DMS 273 treated with DMSO at 0.1 percent for 48 hours (cell line): ENCODE results near the gene RNF212.
"Not testable (repeated sequence)": the region's sequence is repeated elsewhere in the genome, so short reads cannot be mapped to it uniquely, and the experiment has no call there.

Experiments used
- DNase-seq: peaks from one replicate; lab custom pipeline; 2025; lab: John Stamatoyannopoulos, UW

Gene RNF212

DNA sequence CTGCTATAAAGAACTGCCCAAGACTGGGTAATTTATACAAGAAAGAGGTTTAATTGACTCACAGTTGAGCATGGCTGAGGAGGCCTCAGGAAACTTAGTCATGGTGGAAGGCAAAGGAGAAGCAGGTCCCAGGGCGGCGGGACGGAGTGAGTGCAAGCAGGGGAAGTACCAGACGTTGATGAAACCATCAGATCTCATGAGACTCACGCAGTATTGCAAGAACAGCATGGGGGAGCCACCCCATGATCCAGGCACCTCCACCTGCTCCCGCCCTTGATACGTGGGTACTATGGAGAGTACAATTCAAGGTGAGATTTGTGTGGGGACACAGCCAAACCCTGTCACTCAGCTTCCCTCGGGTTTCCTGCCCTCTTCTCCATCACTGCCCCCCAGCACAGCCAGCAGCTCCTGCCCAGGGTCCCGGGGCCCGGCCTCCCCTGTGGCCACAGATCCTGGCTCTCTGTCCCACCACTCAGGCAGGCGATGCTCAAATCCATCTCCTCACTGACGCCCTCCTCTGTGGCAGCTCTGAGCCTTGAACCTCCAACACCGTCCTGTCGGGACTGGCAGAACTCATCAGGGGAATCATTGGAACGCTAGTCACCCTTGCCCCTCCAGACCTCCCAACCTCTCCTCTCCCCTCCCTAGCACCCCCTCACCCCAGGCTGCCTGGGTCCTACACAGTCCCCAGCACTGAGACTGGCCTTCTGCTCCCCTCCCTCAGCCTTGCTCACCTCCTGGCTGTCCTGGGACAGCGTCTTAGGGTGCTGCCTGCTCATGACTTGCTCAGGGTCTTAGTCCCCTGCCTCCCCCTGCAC, 64.4 kb downstream of the RNF212 start:
- no peak for DNase-seq

DNA sequence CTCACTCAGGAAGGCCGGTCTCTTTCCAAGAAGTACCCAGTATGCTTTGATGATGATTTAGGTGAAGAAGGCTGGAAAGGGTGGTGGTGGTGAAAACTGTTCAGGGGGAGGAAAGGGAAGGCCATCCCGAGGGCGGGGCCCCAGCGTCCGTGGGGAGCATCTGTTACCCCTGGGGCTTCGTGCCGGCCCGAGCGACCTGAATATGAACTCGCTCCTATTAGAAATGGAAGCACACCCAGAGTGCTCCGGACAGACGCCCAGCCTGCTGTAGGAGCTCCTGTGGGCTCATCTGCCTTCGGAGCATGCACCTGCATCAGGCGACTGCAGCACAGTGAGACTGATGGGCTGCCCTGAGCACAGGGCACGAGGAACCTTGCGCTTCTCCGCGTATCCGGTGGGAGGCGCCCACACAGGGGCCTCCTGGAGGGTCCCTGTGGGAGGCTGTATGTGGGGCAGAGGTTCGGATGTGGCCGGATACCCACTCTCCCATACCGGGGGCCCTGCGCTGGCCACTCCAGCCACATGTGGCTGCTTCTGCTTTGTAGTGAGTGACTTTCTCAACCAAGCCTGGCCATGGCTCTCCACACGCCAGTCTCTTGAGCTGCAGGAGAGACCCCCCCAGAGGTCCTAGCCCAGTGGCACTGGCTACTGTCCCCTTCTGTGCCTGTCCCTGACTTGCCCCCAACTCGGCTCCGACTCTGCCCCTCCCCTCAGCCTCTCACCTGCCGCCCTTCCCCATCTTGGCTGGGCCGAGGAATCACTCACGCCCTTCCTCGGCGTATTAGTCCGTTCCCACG, 65.2 kb downstream of the RNF212 start:
- no peak for DNase-seq

DNA sequence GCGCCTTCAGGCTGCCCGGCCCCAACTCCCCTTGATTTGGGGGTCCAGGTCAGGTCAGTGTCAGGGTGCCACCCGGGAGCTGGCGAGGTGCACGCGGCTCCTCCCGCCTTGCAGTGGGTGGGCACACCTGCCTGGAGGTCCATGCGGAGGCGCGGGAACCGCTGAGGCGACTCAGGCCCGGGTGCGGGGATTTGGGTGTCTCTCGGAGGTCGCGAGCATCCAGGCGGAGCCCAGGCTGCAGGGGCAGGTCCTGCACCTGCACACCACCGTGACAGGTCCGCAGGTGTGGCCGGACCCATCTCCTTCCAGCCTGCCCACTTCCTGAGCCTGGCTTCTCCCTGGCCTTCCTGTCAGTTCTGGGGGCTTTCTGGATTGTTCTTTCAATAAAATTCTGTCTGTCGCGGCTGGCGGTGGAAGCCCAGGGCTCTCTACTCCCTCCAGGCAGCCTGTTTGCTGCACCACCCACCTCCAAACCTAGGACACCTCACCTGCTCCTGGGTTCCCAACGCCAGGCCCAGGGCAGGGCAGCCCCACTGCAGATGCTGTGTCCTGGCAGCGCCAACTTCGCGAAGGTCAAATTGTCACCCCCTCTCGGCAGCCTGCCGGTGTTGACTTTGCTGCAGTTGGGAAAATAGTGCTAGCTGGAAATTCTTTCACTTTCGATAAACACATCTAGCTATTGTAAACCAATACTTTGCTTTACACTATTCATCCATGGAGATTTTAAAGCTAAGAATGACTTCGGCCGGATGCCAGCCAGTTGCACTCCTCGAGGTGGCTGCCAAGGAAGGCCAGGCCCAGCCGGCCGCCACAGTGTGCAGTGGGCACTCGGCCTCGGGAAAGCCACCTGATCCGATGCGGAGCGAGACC, 66.0 kb downstream of the RNF212 start:
- no peak for DNase-seq

DNA sequence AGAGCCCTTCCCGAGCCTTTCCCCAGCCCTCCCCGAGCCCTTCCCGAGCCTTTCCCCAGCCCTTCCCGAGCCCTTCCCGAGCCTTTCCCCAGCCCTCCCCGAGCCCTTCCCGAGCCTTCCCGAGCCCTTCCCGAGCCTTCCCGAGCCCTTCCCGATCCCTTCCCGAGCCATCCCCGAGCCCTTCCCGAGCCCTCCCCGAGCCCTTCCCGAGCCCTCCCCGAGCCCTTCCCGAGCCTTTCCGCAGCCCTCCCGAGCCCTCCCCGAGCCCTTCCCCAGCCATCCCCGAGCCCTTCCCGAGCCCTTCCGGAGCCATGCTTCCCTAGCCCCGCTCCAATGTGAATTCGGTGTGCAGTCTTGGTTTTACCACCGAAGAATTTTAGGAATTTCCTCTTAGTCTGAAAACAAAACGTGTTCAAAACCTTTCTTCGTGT, 66.8 kb downstream of the RNF212 start:
- DNase-seq: not testable (repeated sequence)

DNA sequence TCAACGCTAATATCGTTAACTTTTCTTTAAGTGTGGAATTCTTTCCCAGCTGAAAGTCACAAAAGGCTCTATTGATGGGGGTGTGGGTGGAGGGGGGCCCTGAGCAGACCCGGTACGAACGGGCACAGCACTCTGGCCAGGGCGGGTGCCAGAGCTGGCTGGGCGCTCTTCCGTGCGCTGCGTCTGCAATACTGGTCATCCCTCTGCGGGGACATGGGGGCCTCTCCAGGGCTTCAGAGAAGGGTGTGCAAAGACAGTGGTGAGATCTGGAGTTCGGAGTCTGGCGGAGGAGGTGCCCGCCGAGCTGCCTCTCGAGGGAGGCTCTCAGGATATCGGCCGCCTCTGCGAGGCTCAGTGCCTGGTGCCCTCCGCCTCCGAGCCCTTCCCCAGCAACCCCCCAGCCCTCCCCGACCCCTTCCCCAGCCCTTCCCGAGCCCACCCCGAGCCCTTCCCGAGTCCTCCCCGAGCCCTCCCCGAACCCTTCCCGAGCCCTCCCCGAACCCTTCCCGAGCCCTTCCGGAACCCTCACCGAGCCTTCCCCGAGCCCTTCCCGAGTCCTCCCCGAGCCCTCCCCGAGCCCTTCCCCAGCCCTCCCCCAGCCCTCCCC, 67.7 kb downstream of the RNF212 start:
- DNase-seq: no peak

DNA sequence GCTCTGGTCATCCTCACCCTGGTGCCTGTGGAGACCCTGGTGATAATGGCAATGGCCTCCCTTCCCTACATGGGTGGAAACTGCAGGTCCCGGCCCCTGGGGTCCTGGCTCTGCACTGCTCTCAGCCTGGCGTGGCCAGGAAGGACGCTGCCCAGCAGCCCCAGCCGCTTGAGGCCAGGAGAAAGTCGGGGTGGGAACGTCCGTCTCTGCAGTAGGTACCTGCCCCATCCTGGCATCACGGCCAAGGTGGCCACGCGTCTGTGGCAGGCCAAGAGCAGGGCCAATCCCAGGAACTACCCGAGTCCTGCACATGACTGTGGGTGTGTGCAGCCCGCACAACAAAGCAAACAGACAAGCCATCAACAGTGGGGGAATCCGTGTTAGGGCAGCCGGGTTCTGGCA, 68.2 kb downstream of the RNF212 start:
- no peak for DNase-seq

DNA sequence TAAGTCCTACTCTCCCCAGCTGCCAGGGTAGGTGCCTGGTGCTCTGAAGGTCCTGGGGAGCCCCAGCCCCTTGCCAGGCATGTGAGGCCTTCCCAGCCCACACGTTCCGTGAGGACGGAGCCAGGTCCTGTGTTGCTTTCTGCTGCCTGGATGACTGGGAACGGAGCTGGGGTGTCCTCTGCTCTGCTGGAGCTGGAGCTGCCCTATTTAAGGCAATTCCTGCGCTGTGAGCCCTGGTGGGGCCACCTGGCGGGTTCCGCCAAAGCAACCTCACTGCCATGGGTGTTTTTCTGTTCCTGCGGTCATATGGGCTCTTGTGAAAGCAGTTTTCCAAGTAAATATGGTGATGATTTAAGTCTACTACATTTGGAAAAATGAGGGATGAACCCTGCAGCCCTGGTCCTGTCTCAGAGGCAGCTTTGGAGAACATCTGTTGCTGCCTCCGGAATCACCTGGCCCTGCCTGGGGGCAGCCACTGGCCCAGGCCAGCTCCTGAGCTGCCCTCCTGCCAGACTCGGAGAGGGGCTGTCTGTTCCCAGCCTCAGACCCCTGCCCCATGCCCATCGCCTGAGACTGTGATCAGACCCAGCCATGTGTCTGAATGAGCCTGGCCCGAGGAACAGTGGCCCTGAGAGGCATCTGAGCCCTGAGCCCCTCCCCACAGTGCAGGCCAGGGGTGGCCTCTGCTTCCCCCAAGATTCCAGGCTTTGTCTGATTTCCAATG, 68.7 kb downstream of the RNF212 start:
- no peak for DNase-seq

DNA sequence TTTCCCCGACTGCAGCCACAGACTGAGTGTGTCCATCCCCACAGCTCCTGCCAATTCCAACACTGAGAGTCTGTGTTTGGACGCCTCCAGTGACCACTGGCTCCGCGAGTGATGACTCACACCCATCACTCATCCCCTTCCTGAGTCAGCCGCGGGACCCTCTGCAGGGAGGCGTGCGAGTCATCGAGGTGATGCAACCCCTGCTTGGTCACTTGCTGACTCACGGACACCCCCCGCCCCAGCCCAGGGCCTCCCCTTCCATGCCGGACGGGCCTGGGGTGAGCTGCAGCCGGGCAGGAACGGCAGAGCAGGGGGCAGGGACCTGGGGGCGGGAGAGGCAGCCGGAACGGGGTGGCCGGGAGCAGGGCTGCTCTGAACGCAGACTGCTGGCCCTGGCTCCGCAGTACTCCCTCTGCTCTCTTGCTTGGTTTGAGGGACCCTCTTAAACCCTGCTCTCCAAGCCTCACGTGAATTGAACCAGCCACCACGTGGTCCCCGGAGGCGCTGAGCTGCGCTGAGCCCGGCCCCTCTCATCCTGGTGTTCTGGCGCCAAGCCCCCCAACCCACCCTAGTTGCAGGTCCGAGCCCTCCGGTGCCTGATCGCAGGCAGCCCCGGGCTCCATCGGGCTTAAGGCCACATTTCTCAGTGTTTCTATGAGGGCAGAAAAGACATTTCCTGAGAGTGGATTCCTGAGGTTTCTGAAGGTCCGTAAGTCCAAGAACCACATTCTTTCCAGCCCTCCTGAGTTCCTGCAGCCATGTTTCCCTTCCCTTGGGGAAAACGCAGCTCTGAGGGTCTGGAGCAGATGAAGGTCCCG, 69.5 kb downstream of the RNF212 start:
- DNase-seq: no peak

DNA sequence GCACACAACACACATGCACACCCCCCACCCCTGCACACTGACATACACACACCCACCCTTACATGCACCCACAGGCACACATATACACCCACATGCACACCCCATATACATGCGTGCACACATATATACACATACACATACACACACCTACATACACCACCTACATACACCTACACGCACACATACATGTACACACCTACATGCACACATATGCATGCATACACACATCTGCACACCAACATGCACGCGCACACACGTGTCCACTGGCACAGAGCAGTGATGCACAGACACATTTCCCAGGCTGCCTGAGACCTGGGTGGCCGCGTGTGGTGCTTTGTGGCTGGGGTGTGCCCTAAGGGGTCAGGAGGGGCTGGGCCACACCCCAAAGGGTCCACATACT, 70.2 kb downstream of the RNF212 start:
- no peak for DNase-seq

GRCh38 chr4:1042352-1043055, 70.9 kb downstream of the RNF212 start:
- no peak for DNase-seq

GRCh38 chr4:1041936-1042330, 71.4 kb downstream of the RNF212 start:
- no peak for DNase-seq

GRCh38 chr4:1041147-1041935, 72.0 kb downstream of the RNF212 start:
- no peak for DNase-seq

DNA sequence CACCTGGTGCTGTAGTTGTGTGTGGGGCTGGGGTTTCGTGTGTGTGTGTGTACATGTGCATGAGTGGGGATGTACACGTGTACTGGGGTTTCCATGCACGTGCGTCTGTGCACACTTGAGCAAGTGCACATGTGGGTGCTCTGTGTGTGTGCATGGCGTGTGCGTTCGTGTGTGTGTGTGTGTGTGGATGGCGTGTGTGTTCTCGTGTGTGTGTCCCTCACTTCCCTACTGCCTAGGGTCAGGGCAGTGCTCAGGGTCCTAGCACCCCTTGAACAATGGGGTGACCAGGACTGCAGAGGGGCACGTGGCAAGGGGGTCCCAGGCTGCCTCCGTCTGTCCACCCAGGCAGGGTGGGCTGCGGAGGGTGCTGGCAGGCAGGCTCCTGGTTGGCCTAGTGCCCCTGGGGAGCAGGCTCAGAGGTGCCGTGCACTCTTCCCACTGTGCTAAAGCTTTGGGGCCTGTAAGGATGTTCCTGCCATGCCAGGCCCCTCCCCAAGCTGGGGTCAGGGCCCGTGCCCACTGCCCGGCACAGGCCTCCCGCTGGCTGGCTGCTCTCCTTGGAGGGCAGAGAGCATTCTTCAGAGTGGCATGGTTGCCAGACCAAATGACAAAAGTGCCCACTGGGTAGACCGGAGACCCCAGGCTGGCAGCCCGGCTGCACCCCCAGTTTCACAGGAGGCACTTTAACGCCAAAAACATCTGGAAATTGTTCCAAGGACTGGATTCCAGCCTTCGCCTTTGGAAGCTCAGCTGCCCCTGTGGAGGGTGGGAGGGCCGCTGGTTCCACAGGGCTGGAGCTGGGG, 72.8 kb downstream of the RNF212 start:
- DNase-seq: no peak

- DNase-seq: no peak
These were observed 73.6 kb downstream of the RNF212 start for GRCh38 chr4:1039493-1040343.

DNA sequence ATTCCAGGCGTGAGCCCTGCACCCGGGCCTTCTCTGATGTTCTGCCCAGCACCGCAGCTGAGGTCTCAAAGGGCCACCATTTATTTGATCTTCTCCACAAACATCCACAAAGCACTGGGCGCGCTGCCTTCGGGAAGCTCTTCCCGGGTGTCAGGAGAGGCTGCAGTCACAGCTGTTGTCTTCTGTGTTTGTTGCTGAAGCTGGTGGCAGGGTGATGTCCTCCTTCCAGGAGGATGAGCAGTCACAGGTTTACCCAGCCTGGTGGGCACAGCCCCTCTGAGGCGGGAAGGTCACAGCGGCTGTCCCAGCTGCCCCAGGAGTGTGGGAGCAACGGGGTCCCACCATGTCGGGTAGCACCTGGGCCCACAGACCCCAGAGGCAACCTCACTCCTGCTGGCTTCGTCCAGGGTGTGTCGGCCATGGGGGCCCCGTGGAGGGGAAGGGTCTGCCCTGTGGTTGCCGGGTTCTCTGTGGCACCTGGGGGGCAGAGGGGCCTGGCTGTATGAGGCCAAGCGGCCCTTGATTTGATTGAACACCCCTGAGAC, 74.3 kb downstream of the RNF212 start:
- no peak for DNase-seq

DNA sequence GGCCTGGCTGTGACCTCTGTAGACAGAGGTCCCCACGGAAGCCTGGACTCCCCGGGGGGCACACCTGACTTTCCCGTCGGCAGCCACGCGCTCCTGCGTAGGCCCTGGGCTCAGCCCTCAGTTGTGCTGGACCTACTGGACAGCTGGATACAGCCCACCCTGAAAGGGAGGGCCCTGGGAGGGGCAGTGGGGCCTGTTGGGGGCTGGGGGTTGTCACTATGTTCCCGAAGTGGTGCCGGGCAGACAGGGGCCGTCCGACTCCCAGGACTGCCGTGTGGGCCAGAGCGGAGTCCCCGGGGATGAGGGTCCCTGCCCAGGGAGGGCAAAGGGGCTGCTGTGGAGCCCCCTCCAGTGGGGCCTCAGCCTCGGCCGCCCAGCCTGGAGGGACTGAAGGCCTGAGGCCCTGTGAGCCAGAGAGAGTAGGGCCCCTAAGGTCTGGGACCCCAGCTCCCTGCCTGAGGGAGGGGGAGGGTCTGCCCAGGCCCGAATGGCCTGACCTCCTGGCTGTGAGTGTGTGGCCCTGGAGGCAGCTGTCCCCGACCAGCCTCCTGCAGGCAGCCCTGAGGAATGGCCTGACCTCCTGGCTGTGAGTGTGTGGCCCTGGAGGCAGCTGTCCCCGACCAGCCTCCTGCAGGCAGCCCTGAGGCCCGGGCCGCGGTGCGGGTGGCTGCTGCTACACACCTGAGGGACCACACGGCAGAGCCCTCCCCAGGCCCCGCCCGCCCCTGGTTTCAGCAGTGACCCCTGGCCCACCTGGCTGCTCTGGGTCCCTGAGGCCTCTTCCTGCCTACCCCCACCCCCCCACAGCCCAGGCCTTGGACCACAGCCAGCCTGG, 76.2 kb downstream of the RNF212 start:
- DNase-seq: no peak
